Superior temporal gyrus (tissue), 1 donor: ENCODE measurements around the gene EHD2.
"Not testable (repeated sequence)": the region's sequence is repeated elsewhere in the genome, so short reads cannot be mapped to it uniquely, and the experiment has no call there.

ENCODE experiments used
- DNase-seq: peaks from one replicate; pipeline ENCODE4 v3.0.0-alpha.2; 2016; ENCODE audit errors: extremely low spot score

Gene EHD2

GRCh38 chr19:47749326-47749725 lies 36.1 kb downstream of the EHD2 start:
- no peak for DNase-seq

GRCh38 chr19:47750752-47751151 lies 37.5 kb downstream of the EHD2 start:
- DNase-seq: no peak

- DNase-seq: no peak
These were observed 39.4 kb downstream of the EHD2 start for GRCh38 chr19:47752440-47753211.

- no peak for DNase-seq
These were observed 41.2 kb downstream of the EHD2 start for GRCh38 chr19:47754206-47755064.

- no peak for DNase-seq
These were observed 42.0 kb downstream of the EHD2 start for GRCh38 chr19:47755065-47755761.

GRCh38 chr19:47755762-47756626 lies 42.8 kb downstream of the EHD2 start:
- no peak for DNase-seq

GRCh38 chr19:47756627-47756929 lies 43.4 kb downstream of the EHD2 start:
- DNase-seq: no peak

- no peak for DNase-seq
These were observed 43.9 kb downstream of the EHD2 start for GRCh38 chr19:47756953-47757608.

GRCh38 chr19:47757617-47758442 lies 44.6 kb downstream of the EHD2 start:
- no peak for DNase-seq

GRCh38 chr19:47758443-47758804 lies 45.2 kb downstream of the EHD2 start:
- DNase-seq: no peak

GRCh38 chr19:47760632-47760999 lies 47.4 kb downstream of the EHD2 start:
- no peak for DNase-seq

GRCh38 chr19:47761566-47761965 lies 48.3 kb downstream of the EHD2 start:
- no peak for DNase-seq

GRCh38 chr19:47762151-47762550 lies 48.9 kb downstream of the EHD2 start:
- DNase-seq: no peak

- DNase-seq: no peak
These were observed 49.5 kb downstream of the EHD2 start for GRCh38 chr19:47762615-47763308.

- DNase-seq: not testable (repeated sequence)
These were observed 51.5 kb downstream of the EHD2 start for GRCh38 chr19:47764705-47765104.

GRCh38 chr19:47765523-47766358 lies 52.5 kb downstream of the EHD2 start:
- DNase-seq: peak; percentile 80

- no peak for DNase-seq
These were observed 53.1 kb downstream of the EHD2 start for GRCh38 chr19:47766359-47766620.

GRCh38 chr19:47766670-47767069 lies 53.4 kb downstream of the EHD2 start:
- no peak for DNase-seq

- DNase-seq: no peak
These were observed 54.1 kb downstream of the EHD2 start for GRCh38 chr19:47767349-47767748.
